GM12878 (cell line): Measurements from ENCODE around the gene C16orf90. TPM values are rescaled to one million over a fixed set of nuclear protein-coding genes. Genes with fewer than 3 reads are reported as not detected.

ENCODE experiments used
- ATAC-seq: fragments of 200-7000 bp; cut with Tn5 transposase; 3 replicates; pipeline ENCODE4 v1.9.1; 2020; ENCODE audit warnings: mild to moderate bottlenecking, moderate library complexity
- BruUV-seq: library from RNA; stranded (reverse); fragments of 400-500 nt; replicated peaks from 2 replicates; lab custom pipeline; 2021; lab: Mats Ljungman, UMichigan
- CTCF ChIA-PET: fragments of 300-600 bp; sonication (Branson Sonifier 250); formaldehyde crosslinking; extraction: SDS; loops from one replicate; lab custom pipeline; 2021; ENCODE audit warnings: inconsistent platforms; lab: Yijun Ruan, JAX
- POLR2A ChIA-PET: fragments of 350-600 bp; formaldehyde crosslinking; extraction: SDS; loops from one replicate; lab custom pipeline; 2021; ENCODE audit warnings: inconsistent platforms; lab: Charles Lee
- RAD21 ChIA-PET: fragments of 300-600 bp; sonication (Branson Sonifier 250); formaldehyde crosslinking; loops from one replicate; lab custom pipeline; 2023; ENCODE audit warnings: antibody characterized with exemption; ENCODE audit not compliant: unreplicated experiment; lab: Charles Lee
- SMC1A ChIA-PET: fragments of 300-600 bp; sonication (Branson Sonifier 250); formaldehyde crosslinking; loops from one replicate; lab custom pipeline; 2023; ENCODE audit not compliant: unreplicated experiment, uncharacterized antibody; lab: Charles Lee
- DNase-seq: peaks from one replicate; pipeline ENCODE4 v3.0.0-alpha.2; 2011; ENCODE audit warnings: low read depth, low spot score
- FAIRE-seq: peaks from 3 replicates; lab custom pipeline; 2011; peaks lifted over from hg19 to GRCh38; lab: Jason Lieb, UNC
- H2AFZ ChIP-seq: 2 replicates; pipeline ENCODE4 v1.6.0; 2011; ENCODE audit warnings: low read depth, low read length, control low read depth; ENCODE audit not compliant: control insufficient read depth
- H3K27ac ChIP-seq: 2 replicates; pipeline ENCODE4 v1.5.1; 2011; ENCODE audit warnings: control low read depth; ENCODE audit not compliant: control insufficient read depth, insufficient read depth
- H3K27me3 ChIP-seq, 2 experiments: replicated peaks in 1 of 2; 2 replicates each; pipeline versions ENCODE4 v1.6.0 to v1.6.1; 2011; ENCODE audit warnings: low read length in 1 of 2; ENCODE audit not compliant: control insufficient read depth in 2 of 2, insufficient read depth in 2 of 2
- H3K36me3 ChIP-seq, 2 experiments: 2 replicates each; pipeline ENCODE4 v1.5.1; 2011; ENCODE audit warnings: low read length in 1 of 2; ENCODE audit not compliant: control insufficient read depth in 2 of 2, insufficient read depth in 2 of 2
- H3K4me1 ChIP-seq: 2 replicates; pipeline ENCODE4 v1.6.1; 2011; ENCODE audit warnings: mild to moderate bottlenecking, low read length, moderate library complexity, mixed read lengths; ENCODE audit not compliant: control insufficient read depth, insufficient read depth
- H3K4me2 ChIP-seq: 2 replicates; pipeline ENCODE4 v1.6.0; 2011; ENCODE audit warnings: control low read depth; ENCODE audit not compliant: control insufficient read depth, insufficient read depth
- H3K4me3 ChIP-seq: fragments of 200-600 bp; sonication (generic); 2 replicates; pipeline ENCODE4 v1.5.1; 2016
- H3K79me2 ChIP-seq: 2 replicates; pipeline ENCODE4 v1.6.0; 2011; ENCODE audit warnings: low read length; ENCODE audit not compliant: control insufficient read depth, insufficient read depth
- H3K9ac ChIP-seq: 2 replicates; pipeline ENCODE4 v1.8.0; 2011; ENCODE audit warnings: low read length, control low read depth, mixed read lengths; ENCODE audit not compliant: control insufficient read depth, insufficient read depth
- H3K9me3 ChIP-seq: replicated peaks from 3 replicates; pipeline ENCODE4 v1.5.1; 2011; ENCODE audit warnings: mild to moderate bottlenecking, low read length; ENCODE audit not compliant: control insufficient read depth, insufficient read depth
- H4K20me1 ChIP-seq: 2 replicates; pipeline ENCODE4 v1.6.0; 2011; ENCODE audit not compliant: control insufficient read depth, insufficient read depth
- ASH2L ChIP-seq: fragments of 300-600, 200-600 bp; sonication (generic); IDR thresholded peaks from 2 replicates; pipeline ENCODE4 v1.6.1; 2017; ENCODE audit warnings: low read depth, mild to moderate bottlenecking, borderline replicate concordance
- CBX5 ChIP-seq: sonication (generic); IDR thresholded peaks from 2 replicates; pipeline ENCODE4 v1.6.1; 2016; ENCODE audit warnings: low read depth, moderate library complexity, mild to moderate bottlenecking, inconsistent platforms
- HCFC1 ChIP-seq: fragments of 150-350 bp; IDR thresholded peaks from 2 replicates; pipeline ENCODE4 v1.6.1; 2014; ENCODE audit warnings: low read length
- KDM1A ChIP-seq: fragments of 200-600 bp; sonication (generic); IDR thresholded peaks from 2 replicates; pipeline ENCODE4 v1.6.1; 2016; ENCODE audit warnings: borderline replicate concordance
- MTA2 ChIP-seq: fragments of 450-650 bp; IDR thresholded peaks from 2 replicates; pipeline ENCODE4 v1.6.1; 2016; ENCODE audit warnings: low read depth, mild to moderate bottlenecking, moderate library complexity
- NFYB ChIP-seq: IDR thresholded peaks from 2 replicates; pipeline ENCODE4 v1.6.1; 2011; ENCODE audit warnings: low read depth, mild to moderate bottlenecking, low read length, improper control_type of control experiment, moderate library complexity; ENCODE audit not compliant: insufficient read depth
- NR2F1 ChIP-seq: fragments of 450-650 bp; conservative IDR thresholded peaks from 2 replicates; pipeline ENCODE4 v1.6.1; 2017; ENCODE audit warnings: mild to moderate bottlenecking
- NRF1 ChIP-seq: conservative IDR thresholded peaks from 2 replicates; pipeline ENCODE4 v1.6.1; 2011; ENCODE audit warnings: mild to moderate bottlenecking, low read depth, low read length, improper control_type of control experiment
- RAD51 ChIP-seq: fragments of 450-650 bp; IDR thresholded peaks from 2 replicates; pipeline ENCODE4 v1.6.1; 2016; ENCODE audit warnings: moderate library complexity, mild to moderate bottlenecking, inconsistent platforms
- STAT3 ChIP-seq: IDR thresholded peaks from 2 replicates; pipeline ENCODE4 v1.6.1; 2011; ENCODE audit warnings: low read depth, low read length, improper control_type of control experiment
- TARDBP ChIP-seq: IDR thresholded peaks from 2 replicates; pipeline ENCODE4 v1.6.1; 2016; ENCODE audit warnings: borderline replicate concordance
- TBL1XR1 ChIP-seq: IDR thresholded peaks from 2 replicates; pipeline ENCODE4 v1.6.1; 2012; ENCODE audit warnings: low read depth, low read length, improper control_type of control experiment
- WGBS: methylation state at CpG from one replicate; pipeline ENCODE4 v1.1.6; 2016; ENCODE audit warnings: low lambda C conversion rate; ENCODE audit not compliant: insufficient replicate concordance, insufficient coverage; ENCODE audit errors: missing lambda C conversion rate; 5-methylcytosine and 5-hydroxymethylcytosine counted together
- in situ Hi-C: fragments of 300-500 bp; cut with MboI; formaldehyde crosslinking; loops from 9 replicates; pipeline ENCODE4 v1.14.3; 2018; ENCODE audit warnings: mixed read lengths
- intact Hi-C: fragments of 100-400 bp; cut with micrococcal nuclease; formaldehyde crosslinking; loops from one replicate; pipeline ENCODE4 v1.14.2; 2022; ENCODE audit not compliant: unreplicated experiment
- polyA plus RNA-seq, 11 experiments: library from polyadenylated mRNA; depleted of rRNA in 4 of 11; unstranded in 6 of 11; stranded (reverse) in 5 of 11; fragments of >200 nt; fragmentation: Nextera tagmentation in 4 of 11; fragmentation: Illumina TruSeq in 1 of 11; extraction: Ambion mirVana in 4 of 11; extraction: Trizol in 1 of 11; gene quantifications; 1 replicate in 1 of 11; 2 replicates in 10 of 11; pipeline versions ENCODE4 v1.2.1 to v1.2.3, GENCODE V29; 2011 to 2016; ENCODE audit warnings: inconsistent platforms in 2 of 11, missing spikeins in 2 of 11, low read depth in 1 of 11
- total RNA-seq, 4 experiments: library from RNA; depleted of rRNA in 3 of 4; stranded (reverse); fragments of >200 nt in 3 of 4; fragmentation: Illumina TruSeq in 1 of 4; extraction: Trizol in 1 of 4; gene quantifications; 2 replicates each; pipeline versions ENCODE4 v1.2.1 to v1.2.3, GENCODE V29; 2013 to 2021
- TF ChIP-seq, protein P1 (sequence below), 3 experiments: IDR thresholded peaks in 2 of 3; conservative IDR thresholded peaks in 1 of 3; 2 replicates each; pipeline ENCODE4 v1.5.1; 2011; ENCODE audit warnings: low read depth in 3 of 3, low read length in 3 of 3, mild to moderate bottlenecking in 3 of 3, control low read depth in 2 of 3, moderate library complexity in 2 of 3, inconsistent platforms in 1 of 3, mixed read lengths in 1 of 3; ENCODE audit not compliant: control insufficient read depth in 2 of 3, insufficient read depth in 1 of 3; ENCODE audit errors: extremely low read depth in 1 of 3
- TF ChIP-seq, protein P2 (sequence below): fragments of 450-650 bp; conservative IDR thresholded peaks from 2 replicates; pipeline ENCODE4 v1.6.1; 2017; ENCODE audit warnings: mild to moderate bottlenecking, moderate library complexity

The C16orf90 gene
- total and polyA plus RNA-seq, 10 of the 15 experiments (the other 5 are each of a cell fraction or from before 2014, with no cell fraction given) = not detected

DNA sequence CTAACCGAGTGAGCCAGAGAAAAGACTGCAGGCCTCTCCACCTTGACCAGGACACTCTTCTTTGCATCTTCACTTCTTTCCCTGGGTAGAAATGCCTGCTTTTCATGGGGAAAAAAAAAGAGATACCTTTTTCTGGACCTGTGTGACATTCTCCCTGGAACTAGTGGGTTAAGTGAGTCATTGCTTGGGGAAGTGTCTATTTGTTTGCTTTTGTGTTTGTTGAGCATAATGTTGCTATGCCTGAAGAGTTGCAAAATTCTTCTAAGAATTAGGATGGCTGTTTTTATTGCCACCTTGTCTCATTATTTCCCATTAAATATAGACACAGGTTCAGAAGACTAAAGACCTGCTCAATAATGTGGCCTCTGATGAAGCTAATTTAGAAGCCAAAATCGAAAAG is 24.3 kb upstream of the C16orf90 start:
- Histone ChIP-seq H3K4me2 (no peak overlapping the region), H3K4me1 (no peaks in the 10 kb centered on the region), H3K27me3 (no peaks in the 10 kb centered on the region), H3K9me3 (no peaks in the 10 kb centered on the region), H3K36me3 (peaks cover 0 to 3% of the 10 kb centered on the region in 2 experiments; a peak in 1 of 4 replicates), H3K4me3 (no peak overlapping the region), H4K20me1 (no peaks in the 10 kb centered on the region), H2AFZ (no peak overlapping the region), H3K9ac (no peak overlapping the region), H3K27ac (no peak overlapping the region), H3K79me2 (no peaks in the 10 kb centered on the region)
- CTCF ChIA-PET = no interaction called here
- intact Hi-C loops (no loop called here), in situ Hi-C loops (no loop called here)
- RAD21 ChIA-PET = no interaction called here
- BruUV-seq = no TSS peak
- WGBS = 97% methylated on average over 2 of the region's 2 CpGs
- ATAC-seq (no peak), DNase-seq (no peak), FAIRE-seq (no peak)
- TF ChIP-seq HCFC1 (no peak), NR2F1 (no peak), KDM1A (no peak), TARDBP (no peak), ASH2L (no peak), STAT3 (no peak)
- TF ChIP-seq, protein P1, sequence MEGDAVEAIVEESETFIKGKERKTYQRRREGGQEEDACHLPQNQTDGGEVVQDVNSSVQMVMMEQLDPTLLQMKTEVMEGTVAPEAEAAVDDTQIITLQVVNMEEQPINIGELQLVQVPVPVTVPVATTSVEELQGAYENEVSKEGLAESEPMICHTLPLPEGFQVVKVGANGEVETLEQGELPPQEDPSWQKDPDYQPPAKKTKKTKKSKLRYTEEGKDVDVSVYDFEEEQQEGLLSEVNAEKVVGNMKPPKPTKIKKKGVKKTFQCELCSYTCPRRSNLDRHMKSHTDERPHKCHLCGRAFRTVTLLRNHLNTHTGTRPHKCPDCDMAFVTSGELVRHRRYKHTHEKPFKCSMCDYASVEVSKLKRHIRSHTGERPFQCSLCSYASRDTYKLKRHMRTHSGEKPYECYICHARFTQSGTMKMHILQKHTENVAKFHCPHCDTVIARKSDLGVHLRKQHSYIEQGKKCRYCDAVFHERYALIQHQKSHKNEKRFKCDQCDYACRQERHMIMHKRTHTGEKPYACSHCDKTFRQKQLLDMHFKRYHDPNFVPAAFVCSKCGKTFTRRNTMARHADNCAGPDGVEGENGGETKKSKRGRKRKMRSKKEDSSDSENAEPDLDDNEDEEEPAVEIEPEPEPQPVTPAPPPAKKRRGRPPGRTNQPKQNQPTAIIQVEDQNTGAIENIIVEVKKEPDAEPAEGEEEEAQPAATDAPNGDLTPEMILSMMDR (IDR thresholded peaks at IDR 0.05 in 2 of 3, conservative IDR thresholded peaks at IDR 0.05 in 1 of 3; ENCODE audit: control insufficient read depth in 2 of 3, extremely low read depth in 1 of 3, insufficient read depth in 1 of 3, low read depth in 3 of 3, low read length in 3 of 3) = no peak
- SMC1A ChIA-PET = no interaction called here
- POLR2A ChIA-PET = no interaction called here

DNA sequence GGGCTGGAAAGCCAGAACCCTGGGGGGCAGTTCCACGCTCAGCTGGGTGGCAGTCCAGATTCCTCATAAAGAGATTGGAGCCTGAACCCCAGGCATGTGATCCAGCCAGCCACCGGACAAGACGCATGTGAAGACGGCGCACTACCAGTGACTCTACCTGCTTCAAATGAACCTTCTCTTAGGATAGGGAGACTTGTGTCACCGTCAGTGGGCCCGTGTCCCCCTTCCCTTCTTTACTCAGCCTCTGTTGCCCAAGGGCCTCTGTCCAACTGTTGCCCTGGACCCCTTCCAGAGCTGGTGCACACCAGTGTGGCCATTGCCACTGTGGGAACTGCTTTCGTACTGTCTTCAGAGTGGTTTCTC is 23.7 kb upstream of the C16orf90 start:
- BruUV-seq = no TSS peak
- Histone ChIP-seq H3K4me1 (no peaks in the 10 kb centered on the region), H3K4me3 (no peak overlapping the region), H3K4me2 (no peak overlapping the region), H3K27ac (no peak overlapping the region), H2AFZ (no peak overlapping the region), H3K27me3 (no peaks in the 10 kb centered on the region), H3K9me3 (no peaks in the 10 kb centered on the region), H3K9ac (no peak overlapping the region), H3K79me2 (no peaks in the 10 kb centered on the region), H4K20me1 (no peaks in the 10 kb centered on the region), H3K36me3 (peaks cover 0 to 3% of the 10 kb centered on the region in 2 experiments; a peak in 1 of 4 replicates)
- CTCF ChIA-PET = no interaction called here
- FAIRE-seq (no peak), ATAC-seq (no peak), DNase-seq (no peak)
- intact Hi-C loops = no loop called here
- 93% methylated on average over 8 of the region's 8 CpGs for WGBS
- POLR2A ChIA-PET = no interaction called here
- RAD21 ChIA-PET = no interaction called here
- SMC1A ChIA-PET = no interaction called here
- in situ Hi-C loops = no loop called here
- TF ChIP-seq NRF1 (no peak), NFYB (no peak), RAD51 (no peak), TBL1XR1 (no peak), MTA2 (no peak), CBX5 (no peak)
- TF ChIP-seq, protein P2, sequence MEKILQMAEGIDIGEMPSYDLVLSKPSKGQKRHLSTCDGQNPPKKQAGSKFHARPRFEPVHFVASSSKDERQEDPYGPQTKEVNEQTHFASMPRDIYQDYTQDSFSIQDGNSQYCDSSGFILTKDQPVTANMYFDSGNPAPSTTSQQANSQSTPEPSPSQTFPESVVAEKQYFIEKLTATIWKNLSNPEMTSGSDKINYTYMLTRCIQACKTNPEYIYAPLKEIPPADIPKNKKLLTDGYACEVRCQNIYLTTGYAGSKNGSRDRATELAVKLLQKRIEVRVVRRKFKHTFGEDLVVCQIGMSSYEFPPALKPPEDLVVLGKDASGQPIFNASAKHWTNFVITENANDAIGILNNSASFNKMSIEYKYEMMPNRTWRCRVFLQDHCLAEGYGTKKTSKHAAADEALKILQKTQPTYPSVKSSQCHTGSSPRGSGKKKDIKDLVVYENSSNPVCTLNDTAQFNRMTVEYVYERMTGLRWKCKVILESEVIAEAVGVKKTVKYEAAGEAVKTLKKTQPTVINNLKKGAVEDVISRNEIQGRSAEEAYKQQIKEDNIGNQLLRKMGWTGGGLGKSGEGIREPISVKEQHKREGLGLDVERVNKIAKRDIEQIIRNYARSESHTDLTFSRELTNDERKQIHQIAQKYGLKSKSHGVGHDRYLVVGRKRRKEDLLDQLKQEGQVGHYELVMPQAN = no peak
